ENCODE measurements around the gene CACHD1.

DNA sequence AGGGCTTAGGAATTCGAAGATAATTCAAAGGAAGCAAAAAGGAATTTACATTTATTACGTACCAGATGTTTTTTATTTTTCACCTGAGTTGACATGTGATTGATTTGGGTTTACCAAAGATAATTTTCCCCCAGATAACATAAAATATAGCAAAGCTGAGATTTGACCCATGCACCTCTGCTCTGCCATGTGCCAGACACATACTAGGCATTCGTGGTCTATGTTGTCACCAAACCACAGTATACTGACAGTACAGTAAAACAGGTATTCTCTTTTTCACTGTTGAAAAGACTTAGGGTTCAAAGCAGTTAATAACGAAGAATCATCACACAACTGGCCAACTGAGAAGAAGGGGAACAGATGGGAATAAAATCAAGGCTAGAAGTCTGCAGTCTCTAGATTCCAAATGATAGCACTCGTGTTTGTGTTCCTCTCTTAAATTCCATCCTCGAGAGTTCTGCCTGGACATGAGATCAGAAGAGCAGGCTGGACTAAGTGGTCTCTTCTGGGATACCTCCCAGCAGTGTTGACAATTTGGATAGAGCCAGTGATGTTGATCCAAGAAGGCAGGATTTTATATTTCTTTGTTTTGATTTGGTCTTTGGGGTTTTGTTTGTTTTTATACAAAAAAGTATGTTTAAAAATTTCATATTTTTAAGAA lies 189.7 kb downstream of the CACHD1 start:
- no peak for TF ChIP-seq POLR2A (IDR thresholded peaks at IDR 0.05; ENCODE audit: borderline replicate concordance, extremely low read depth, insufficient read depth, insufficient read length)
- no peak for TF ChIP-seq POLR2AphosphoS5 (IDR thresholded peaks at IDR 0.05; ENCODE audit: low read depth, low read length)
- no peak for TF ChIP-seq ZNF274 (IDR thresholded peaks at IDR 0.05; ENCODE audit: low read depth, low read length)
- no peak for TF ChIP-seq EZH2 (IDR thresholded peaks at IDR 0.05)
- TF ChIP-seq, protein P1, sequence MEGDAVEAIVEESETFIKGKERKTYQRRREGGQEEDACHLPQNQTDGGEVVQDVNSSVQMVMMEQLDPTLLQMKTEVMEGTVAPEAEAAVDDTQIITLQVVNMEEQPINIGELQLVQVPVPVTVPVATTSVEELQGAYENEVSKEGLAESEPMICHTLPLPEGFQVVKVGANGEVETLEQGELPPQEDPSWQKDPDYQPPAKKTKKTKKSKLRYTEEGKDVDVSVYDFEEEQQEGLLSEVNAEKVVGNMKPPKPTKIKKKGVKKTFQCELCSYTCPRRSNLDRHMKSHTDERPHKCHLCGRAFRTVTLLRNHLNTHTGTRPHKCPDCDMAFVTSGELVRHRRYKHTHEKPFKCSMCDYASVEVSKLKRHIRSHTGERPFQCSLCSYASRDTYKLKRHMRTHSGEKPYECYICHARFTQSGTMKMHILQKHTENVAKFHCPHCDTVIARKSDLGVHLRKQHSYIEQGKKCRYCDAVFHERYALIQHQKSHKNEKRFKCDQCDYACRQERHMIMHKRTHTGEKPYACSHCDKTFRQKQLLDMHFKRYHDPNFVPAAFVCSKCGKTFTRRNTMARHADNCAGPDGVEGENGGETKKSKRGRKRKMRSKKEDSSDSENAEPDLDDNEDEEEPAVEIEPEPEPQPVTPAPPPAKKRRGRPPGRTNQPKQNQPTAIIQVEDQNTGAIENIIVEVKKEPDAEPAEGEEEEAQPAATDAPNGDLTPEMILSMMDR (IDR thresholded peaks at IDR 0.05 in 2 of 3, conservative IDR thresholded peaks at IDR 0.05 in 1 of 3; ENCODE audit: borderline replicate concordance in 1 of 3, insufficient read depth in 1 of 3, low read depth in 2 of 3, low read length in 2 of 3), result no peak
- TF ChIP-seq EZH2phosphoT487 (IDR thresholded peaks at IDR 0.05; ENCODE audit: borderline replicate concordance), result no peak
- TF ChIP-seq, protein P2, sequence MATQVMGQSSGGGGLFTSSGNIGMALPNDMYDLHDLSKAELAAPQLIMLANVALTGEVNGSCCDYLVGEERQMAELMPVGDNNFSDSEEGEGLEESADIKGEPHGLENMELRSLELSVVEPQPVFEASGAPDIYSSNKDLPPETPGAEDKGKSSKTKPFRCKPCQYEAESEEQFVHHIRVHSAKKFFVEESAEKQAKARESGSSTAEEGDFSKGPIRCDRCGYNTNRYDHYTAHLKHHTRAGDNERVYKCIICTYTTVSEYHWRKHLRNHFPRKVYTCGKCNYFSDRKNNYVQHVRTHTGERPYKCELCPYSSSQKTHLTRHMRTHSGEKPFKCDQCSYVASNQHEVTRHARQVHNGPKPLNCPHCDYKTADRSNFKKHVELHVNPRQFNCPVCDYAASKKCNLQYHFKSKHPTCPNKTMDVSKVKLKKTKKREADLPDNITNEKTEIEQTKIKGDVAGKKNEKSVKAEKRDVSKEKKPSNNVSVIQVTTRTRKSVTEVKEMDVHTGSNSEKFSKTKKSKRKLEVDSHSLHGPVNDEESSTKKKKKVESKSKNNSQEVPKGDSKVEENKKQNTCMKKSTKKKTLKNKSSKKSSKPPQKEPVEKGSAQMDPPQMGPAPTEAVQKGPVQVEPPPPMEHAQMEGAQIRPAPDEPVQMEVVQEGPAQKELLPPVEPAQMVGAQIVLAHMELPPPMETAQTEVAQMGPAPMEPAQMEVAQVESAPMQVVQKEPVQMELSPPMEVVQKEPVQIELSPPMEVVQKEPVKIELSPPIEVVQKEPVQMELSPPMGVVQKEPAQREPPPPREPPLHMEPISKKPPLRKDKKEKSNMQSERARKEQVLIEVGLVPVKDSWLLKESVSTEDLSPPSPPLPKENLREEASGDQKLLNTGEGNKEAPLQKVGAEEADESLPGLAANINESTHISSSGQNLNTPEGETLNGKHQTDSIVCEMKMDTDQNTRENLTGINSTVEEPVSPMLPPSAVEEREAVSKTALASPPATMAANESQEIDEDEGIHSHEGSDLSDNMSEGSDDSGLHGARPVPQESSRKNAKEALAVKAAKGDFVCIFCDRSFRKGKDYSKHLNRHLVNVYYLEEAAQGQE (IDR thresholded peaks at IDR 0.05; ENCODE audit: low read depth), result no peak
- no peak for TF ChIP-seq JUND (IDR thresholded peaks at IDR 0.05)

All from HCT116 (cell line).